Fibroblast of the aortic adventitia (primary cell): ENCODE measurements around the gene RPL7A. TPM values are rescaled to one million over a fixed set of nuclear protein-coding genes. Genes with fewer than 3 reads are reported as not detected.
A peak's percentile ranks its signal among the peaks of the same experiment; 100 is the strongest.

Experiments
- DNase-seq: peaks from one replicate; pipeline ENCODE4 v3.0.0-alpha.2; 2010; ENCODE audit warnings: low read depth
- H3K4me3 ChIP-seq: 2 replicates; pipeline ENCODE4 v1.5.1; 2011; ENCODE audit warnings: low read depth, mild to moderate bottlenecking, control low read depth, low read length, moderate library complexity
- total RNA-seq: library from RNA; depleted of rRNA; stranded (reverse); fragments of >200 nt; gene quantifications from 2 replicates; pipeline ENCODE4 v1.2.3, GENCODE V29; 2012; ENCODE audit warnings: low replicate concordance
- TF ChIP-seq, protein P1 (sequence below): IDR thresholded peaks from 2 replicates; pipeline ENCODE4 v1.5.1; 2011; ENCODE audit warnings: mild to moderate bottlenecking, low read length, control low read depth, inconsistent platforms; ENCODE audit not compliant: insufficient read depth

RPL7A gene
- total RNA-seq, 1 donor = 2,411 TPM

DNA sequence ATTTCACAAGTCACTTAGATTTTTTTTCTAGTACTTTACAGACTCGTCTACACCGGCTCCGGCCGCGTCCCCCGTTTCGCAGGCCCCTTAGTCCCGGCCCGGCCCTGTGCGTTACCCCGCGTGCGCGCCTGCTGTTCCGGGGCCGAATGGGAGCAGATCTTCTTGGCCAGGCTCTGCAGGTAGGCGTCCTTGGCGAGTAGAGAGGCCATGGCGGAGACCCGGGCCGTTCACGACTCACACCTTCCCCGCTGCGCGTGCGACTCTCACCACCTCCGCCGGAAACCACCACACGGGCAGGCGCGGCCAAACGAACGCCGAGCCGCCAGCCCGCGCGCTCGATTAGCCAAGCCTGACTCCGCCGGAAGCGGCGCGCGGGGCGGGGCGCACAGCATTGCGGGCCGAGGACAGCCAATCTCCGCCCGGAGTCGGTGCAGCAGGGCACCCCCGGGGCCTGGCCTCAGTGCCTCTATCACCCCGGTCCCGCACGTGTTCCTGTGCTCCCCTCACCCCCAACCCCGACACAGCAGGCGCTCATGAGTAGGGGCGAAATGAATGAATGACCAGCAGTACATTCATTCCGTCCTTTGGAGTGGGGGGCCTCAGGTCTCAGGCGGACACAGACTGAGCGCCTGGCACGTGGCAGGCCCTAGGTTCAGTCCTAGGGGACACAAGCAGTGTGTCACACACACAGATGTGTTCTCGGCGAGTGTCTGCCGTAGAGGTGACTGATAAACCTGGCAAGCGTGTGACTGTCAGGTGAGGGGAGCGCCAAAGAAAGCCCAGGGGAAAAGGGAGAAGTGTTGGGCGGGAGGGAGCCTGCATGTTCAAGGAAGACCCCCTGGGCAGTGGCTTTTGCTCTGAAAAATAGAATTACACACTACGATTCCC is 11.8 kb upstream of the RPL7A start, which contains the start of gene SURF6:
Gene SURF6 (minus strand): TSS at position 265 of the 888 bp plus-strand sequence. CDS start 56 bp downstream, at position 209.
- TF ChIP-seq, protein P1, sequence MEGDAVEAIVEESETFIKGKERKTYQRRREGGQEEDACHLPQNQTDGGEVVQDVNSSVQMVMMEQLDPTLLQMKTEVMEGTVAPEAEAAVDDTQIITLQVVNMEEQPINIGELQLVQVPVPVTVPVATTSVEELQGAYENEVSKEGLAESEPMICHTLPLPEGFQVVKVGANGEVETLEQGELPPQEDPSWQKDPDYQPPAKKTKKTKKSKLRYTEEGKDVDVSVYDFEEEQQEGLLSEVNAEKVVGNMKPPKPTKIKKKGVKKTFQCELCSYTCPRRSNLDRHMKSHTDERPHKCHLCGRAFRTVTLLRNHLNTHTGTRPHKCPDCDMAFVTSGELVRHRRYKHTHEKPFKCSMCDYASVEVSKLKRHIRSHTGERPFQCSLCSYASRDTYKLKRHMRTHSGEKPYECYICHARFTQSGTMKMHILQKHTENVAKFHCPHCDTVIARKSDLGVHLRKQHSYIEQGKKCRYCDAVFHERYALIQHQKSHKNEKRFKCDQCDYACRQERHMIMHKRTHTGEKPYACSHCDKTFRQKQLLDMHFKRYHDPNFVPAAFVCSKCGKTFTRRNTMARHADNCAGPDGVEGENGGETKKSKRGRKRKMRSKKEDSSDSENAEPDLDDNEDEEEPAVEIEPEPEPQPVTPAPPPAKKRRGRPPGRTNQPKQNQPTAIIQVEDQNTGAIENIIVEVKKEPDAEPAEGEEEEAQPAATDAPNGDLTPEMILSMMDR = no peak
- DNase-seq = peak; percentile 79
- H3K4me3 ChIP-seq = peak within 1 kb of the TSS; percentile 97

DNA sequence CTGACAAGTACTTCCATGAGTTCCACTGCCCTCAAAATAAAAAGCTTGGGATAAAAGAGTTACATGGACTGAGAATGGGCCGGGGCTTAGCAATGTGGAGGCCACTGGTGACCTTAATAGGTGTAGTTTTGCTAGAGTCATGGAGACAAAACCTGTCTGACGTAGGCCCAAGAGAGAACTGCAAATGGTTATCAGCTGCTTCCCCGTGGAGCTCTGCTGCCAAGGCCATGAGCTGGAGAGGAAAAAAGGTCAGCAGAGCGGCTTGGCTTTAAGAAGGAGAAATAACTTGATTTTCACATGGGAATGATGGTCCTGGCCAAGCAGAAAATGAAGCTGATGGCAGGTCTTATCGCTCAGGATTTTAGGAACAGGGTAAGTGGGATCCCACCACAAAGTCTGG is 8.4 kb upstream of the RPL7A start:
- no peak for DNase-seq
- no peak overlapping the region for H3K4me3 ChIP-seq
- TF ChIP-seq, protein P1 = no peak

DNA sequence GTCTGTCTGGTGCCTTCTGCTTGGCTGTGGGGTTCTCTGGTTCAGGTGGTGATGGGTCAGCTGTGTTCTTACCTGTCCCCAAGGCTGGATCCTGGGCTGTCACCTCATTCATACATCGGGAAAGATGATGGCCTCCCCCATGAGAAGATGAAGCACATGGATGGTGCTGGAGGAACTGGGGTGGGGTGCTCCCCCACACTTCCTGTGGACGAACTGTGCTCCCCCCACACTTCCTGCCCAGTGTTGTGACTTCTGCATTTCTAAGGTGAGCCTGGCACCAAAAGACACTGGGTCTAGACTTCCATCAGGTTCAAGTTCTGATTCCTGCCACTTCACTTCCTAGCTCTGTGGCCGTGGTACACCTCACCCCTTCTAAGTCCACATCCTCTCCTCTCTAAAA is 7.8 kb upstream of the RPL7A start:
- TF ChIP-seq, protein P1 = no peak
- no peak for DNase-seq
- H3K4me3 ChIP-seq = no peak overlapping the region

DNA sequence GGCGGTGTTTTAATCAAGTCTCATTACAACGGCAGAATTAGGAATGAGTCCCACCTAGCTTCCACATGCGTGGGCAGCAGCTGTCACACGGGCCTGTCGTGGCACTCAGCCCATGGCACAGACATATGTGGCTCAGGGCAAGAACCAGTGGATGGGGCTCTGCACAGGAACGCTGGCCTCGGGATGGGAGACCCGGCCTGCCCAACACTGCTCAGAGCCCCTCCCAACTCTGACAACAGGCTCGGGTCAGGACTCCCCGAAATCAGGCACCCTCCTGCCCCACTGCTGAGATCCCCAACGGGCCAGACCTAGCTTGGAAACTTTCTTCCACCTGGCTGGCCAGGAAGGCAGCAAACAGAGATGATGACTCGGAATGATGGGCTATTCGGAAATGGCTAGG is 7.1 kb upstream of the RPL7A start:
- TF ChIP-seq, protein P1 = no peak
- DNase-seq = no peak
- no peak overlapping the region for H3K4me3 ChIP-seq

DNA sequence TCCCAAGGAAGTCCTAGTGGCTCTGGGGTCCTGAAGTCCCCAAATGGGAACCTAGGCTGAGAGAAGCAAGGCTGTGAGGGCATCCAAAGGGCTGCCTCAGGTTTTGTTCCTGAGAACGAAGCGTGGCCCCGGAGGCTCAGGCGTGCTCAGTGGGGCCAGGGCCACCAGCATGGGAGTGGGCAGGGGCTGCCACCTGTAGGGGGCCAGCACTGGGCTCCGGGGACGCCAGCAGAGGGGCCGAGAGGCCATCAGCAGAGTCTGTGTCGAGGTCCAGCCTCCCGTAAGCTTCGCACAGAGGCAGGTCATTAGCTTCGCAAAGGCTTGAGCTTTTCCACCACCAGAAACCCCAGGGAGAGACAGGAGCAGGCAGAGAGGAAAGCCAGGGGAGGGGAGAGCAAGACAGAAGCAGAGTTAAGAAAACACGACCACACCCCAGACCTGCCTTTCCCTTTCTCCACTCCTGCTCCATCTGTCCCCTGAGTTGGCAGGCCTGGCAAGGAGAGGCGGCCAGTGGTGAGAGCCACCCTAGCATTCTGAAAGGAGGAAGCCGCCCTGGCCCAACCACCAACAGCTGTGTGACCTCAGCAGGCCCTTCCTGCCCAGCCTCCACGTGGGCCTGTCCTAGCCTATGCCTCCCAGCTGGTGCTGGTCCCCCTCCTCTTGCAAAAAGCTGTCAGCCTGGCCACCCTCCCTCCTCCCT is 6.5 kb upstream of the RPL7A start:
- no peak for DNase-seq
- TF ChIP-seq, protein P1 = no peak
- H3K4me3 ChIP-seq = no peak overlapping the region

DNA sequence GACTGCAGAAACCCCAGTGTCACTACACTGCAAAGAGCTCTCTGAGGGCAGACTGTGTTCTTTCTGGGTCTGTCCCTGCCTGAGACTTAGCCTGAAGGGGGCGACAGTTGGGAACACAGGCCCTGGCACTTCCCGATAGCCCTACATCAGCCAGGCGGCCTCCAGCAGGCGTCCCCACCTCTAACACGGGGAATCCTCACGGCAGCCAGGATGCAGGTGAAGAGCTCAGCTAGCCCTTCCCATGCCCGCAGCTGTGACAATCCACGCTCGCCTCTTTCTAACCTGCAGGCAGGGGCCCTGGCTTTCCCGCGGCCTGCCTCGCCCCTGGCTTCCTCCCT is 6.0 kb upstream of the RPL7A start:
- DNase-seq = no peak
- TF ChIP-seq, protein P1 = peak; percentile 8

More for the DNA sequence above, 6.0 kb upstream of the RPL7A start:
- H3K4me3 ChIP-seq = no peak overlapping the region
